ENCODE results near the gene ANKH. TPM values are rescaled to one million over a fixed set of nuclear protein-coding genes. Genes with fewer than 3 reads are reported as not detected.

ANKH gene
- total and polyA plus RNA-seq, 2 of the 13 experiments (the other 11 are each of a cell fraction or from before 2014, with no cell fraction given) = 25.0 to 36.0 TPM

- TF ChIP-seq DR1 (CRISPR knock-in tag; IDR thresholded peaks at IDR 0.05) = no peak
- TF ChIP-seq MIER2 (CRISPR knock-in tag; IDR thresholded peaks at IDR 0.05) = no peak
- TF ChIP-seq GMEB2 (CRISPR knock-in tag; IDR thresholded peaks at IDR 0.05; ENCODE audit: low read depth) = no peak
- no peak for TF ChIP-seq KLF6 (CRISPR knock-in tag; IDR thresholded peaks at IDR 0.05)
- TF ChIP-seq, protein P1, sequence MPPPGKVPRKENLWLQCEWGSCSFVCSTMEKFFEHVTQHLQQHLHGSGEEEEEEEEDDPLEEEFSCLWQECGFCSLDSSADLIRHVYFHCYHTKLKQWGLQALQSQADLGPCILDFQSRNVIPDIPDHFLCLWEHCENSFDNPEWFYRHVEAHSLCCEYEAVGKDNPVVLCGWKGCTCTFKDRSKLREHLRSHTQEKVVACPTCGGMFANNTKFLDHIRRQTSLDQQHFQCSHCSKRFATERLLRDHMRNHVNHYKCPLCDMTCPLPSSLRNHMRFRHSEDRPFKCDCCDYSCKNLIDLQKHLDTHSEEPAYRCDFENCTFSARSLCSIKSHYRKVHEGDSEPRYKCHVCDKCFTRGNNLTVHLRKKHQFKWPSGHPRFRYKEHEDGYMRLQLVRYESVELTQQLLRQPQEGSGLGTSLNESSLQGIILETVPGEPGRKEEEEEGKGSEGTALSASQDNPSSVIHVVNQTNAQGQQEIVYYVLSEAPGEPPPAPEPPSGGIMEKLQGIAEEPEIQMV (CRISPR knock-in tag; IDR thresholded peaks at IDR 0.05; ENCODE audit: low read depth) = no peak
- no peak for TF ChIP-seq ZNF260 (CRISPR knock-in tag; IDR thresholded peaks at IDR 0.05; ENCODE audit: borderline replicate concordance, low read depth)
- no peak for TF ChIP-seq MED13 (CRISPR knock-in tag; IDR thresholded peaks at IDR 0.05)
- TF ChIP-seq HNF4A (CRISPR knock-in tag; IDR thresholded peaks at IDR 0.05) = no peak
- TF ChIP-seq MIER3 (CRISPR knock-in tag; IDR thresholded peaks at IDR 0.05; ENCODE audit: borderline replicate concordance) = no peak
- TF ChIP-seq HES4 (CRISPR knock-in tag; IDR thresholded peaks at IDR 0.05; ENCODE audit: borderline replicate concordance) = no peak
- TF ChIP-seq AKNA (CRISPR knock-in tag; IDR thresholded peaks at IDR 0.05; ENCODE audit: borderline replicate concordance) = no peak
- TF ChIP-seq POGK (CRISPR knock-in tag; conservative IDR thresholded peaks at IDR 0.05) = no peak
- no peak for TF ChIP-seq ZNF367 (CRISPR knock-in tag; IDR thresholded peaks at IDR 0.05; ENCODE audit: borderline replicate concordance)
- no peak for TF ChIP-seq TP53 (CRISPR knock-in tag; conservative IDR thresholded peaks at IDR 0.05)
- TF ChIP-seq JUN (CRISPR knock-in tag; IDR thresholded peaks at IDR 0.05) = no peak
- no peak for TF ChIP-seq ZNF446 (CRISPR knock-in tag; IDR thresholded peaks at IDR 0.05)
- Histone ChIP-seq H3K4me3 (replicated peaks in 1 of 3; ENCODE audit: insufficient read depth in 1 of 3, low read depth in 2 of 3, low read length in 3 of 3) (no peak overlapping the region), H3K27me3 (ENCODE audit: control insufficient read depth in 1 of 2, insufficient read depth in 2 of 2, low read length in 2 of 2) (no peaks in the 10 kb centered on the region), H3K4me2 (ENCODE audit: low read depth, low read length) (no peak overlapping the region), H3K27ac (ENCODE audit: extremely low read length, insufficient read depth, low read length) (no peak overlapping the region), H3K9me3 (ENCODE audit: low read length) (no peaks in the 10 kb centered on the region), H4K20me1 (ENCODE audit: insufficient read depth, low read length) (no peaks in the 10 kb centered on the region), H2AFZ (ENCODE audit: low read length) (no peak overlapping the region), H3K9ac (ENCODE audit: insufficient read depth, low read depth, low read length) (no peak overlapping the region), H3K4me1 (ENCODE audit: insufficient read depth, low read length) (peaks cover 3% of the 10 kb centered on the region), H3K36me3 (replicated peaks in 1 of 2; ENCODE audit: control insufficient read depth in 1 of 2, insufficient read depth in 2 of 2, low read length in 2 of 2) (no peaks in the 10 kb centered on the region), H3K79me2 (ENCODE audit: insufficient read depth, low read length) (no peaks in the 10 kb centered on the region)
- intact Hi-C loops (cut with micrococcal nuclease; ENCODE audit: unreplicated experiment) (no loop called here), in situ Hi-C loops (cut with HindIII; ENCODE audit: extremely low pct_ligation_motif_present, low pct_unique_long_range_greater_than_20kb) (no loop called here)
- no TSS peak for BruUV-seq (replicated peaks)
- DNase-seq (ENCODE audit: low spot score) (no peak), ATAC-seq (no peak), FAIRE-seq (no peak)
- ChIA-PET CTCF (ENCODE audit: low intra/inter-chr PET ratio, low total read pairs) (no interaction called here), POLR2A (no interaction called here)
- WGBS (ENCODE audit: low lambda C conversion rate) = 44% methylated on average over 2 of the region's 3 CpGs
Measured at GRCh38 chr5:14906628-14907027, 35.0 kb upstream of the ANKH start.
